GM12873 (cell line): ENCODE results near the gene DTD1.

Experiments
- TF ChIP-seq, protein P1 (sequence below): IDR thresholded peaks from 2 replicates; pipeline ENCODE4 v1.5.1; 2012; ENCODE audit warnings: low read depth, mild to moderate bottlenecking, moderate library complexity, low read length, control low read depth; ENCODE audit not compliant: insufficient read depth; ENCODE audit errors: missing control alignments

The DTD1 gene, protein sequence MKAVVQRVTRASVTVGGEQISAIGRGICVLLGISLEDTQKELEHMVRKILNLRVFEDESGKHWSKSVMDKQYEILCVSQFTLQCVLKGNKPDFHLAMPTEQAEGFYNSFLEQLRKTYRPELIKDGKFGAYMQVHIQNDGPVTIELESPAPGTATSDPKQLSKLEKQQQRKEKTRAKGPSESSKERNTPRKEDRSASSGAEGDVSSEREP

DNA sequence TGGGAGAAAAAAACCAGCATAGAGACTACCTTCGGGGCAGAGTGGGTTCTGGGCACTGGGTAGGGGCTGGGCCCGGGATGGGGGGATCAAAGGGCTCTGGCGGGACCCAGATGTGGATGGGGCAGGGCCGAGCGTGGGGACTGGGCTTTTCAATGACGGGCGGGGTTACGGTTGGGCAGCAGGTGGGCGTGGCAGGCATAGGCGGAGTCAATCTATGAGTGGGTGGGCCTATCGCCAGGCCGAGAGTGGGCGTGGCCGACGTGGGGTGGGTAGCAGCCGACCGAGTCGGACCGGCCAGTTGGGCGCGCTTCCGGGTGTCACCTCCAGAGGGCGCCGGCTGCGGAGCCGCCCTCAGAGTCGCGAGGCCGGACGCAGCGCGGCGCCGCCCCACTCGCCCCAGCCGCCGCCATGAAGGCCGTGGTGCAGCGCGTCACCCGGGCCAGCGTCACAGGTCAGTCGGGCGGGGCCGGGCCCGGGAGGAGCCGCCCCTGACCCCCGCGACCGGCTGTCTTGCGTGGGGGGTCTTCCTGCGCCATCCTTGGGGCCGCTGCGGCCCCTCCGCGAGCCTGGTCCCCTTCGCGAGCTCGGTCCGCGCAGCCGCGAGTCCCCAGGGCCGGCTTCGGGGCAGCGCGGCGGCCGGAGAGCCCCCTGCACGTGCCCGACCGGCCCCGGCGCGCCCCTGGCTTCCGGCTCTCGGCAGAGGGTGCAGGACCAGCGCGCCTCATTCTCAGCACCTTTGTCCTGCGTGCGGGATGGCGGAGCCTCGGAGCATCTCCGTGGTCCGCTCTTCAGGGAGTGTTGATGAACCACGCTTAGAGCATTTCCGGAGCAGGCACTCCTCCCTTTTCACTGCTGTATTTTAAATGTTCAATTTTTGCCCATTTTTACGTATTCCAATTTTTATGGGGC, at the start of gene DTD1:
Gene DTD1, plus strand, starts transcription at position 390 of the 909 bp plus-strand sequence. Its CDS starts 19 bp downstream, at position 409.
- TF ChIP-seq, protein P1, sequence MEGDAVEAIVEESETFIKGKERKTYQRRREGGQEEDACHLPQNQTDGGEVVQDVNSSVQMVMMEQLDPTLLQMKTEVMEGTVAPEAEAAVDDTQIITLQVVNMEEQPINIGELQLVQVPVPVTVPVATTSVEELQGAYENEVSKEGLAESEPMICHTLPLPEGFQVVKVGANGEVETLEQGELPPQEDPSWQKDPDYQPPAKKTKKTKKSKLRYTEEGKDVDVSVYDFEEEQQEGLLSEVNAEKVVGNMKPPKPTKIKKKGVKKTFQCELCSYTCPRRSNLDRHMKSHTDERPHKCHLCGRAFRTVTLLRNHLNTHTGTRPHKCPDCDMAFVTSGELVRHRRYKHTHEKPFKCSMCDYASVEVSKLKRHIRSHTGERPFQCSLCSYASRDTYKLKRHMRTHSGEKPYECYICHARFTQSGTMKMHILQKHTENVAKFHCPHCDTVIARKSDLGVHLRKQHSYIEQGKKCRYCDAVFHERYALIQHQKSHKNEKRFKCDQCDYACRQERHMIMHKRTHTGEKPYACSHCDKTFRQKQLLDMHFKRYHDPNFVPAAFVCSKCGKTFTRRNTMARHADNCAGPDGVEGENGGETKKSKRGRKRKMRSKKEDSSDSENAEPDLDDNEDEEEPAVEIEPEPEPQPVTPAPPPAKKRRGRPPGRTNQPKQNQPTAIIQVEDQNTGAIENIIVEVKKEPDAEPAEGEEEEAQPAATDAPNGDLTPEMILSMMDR: peak; percentile 76

DNA sequence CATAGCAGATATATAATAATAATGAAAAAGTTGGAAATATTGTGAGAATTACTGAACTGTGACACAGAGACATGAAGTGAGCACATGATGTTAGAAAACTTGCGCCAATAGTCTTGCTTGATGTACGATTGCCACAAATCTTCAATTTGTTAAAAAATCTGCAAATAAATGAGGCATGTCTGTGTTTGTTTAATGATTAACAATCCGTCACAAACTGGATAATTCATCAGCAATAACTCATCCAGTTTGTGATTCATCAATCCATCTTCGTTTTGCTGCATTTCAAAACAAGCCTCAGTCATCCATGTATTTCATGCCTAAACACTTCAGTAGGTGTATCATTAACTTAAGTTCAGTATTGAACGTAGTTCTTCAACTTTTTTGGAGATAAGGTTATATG, 46.1 kb upstream of the DTD1 start:
- TF ChIP-seq, protein P1: no peak

DNA sequence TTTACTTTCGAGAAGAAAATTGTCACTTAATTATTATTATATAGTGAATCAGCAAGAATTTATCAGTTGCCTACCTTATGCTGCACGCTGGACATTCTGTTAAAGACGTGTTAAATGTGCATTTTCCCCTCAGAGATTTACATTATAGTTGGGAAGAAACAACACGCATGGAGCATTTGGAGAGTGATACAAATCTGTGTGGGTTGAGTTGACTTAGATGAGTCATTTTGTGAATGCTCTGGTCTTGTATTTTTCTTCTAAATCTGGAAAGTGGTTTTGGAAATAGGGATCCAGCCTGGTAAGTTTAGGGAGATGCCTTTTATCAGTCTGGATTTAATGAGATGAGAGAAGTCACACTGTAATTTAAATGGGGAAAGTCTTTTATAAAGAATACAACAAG, 44.6 kb upstream of the DTD1 start:
- TF ChIP-seq, protein P1: no peak

DNA sequence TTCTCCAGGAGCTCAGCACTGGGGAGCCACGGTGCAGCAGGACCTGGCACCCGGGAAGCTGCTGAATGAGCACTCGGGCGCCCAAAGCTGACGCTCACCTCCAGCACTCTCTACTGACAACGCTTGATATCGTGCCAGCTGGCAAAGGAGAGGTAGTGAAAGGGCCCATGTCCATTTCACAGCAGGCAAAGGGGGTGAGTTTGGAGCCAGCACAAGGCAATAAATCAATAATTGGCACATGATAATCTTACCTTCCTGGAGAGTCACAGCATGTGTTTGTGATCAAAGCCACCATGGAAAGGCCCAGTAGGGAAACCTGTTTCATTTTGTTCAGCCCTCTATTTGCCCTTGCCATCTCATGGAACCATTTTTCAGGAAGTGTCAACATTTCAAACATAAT, 43.9 kb upstream of the DTD1 start:
- TF ChIP-seq, protein P1: no peak

DNA sequence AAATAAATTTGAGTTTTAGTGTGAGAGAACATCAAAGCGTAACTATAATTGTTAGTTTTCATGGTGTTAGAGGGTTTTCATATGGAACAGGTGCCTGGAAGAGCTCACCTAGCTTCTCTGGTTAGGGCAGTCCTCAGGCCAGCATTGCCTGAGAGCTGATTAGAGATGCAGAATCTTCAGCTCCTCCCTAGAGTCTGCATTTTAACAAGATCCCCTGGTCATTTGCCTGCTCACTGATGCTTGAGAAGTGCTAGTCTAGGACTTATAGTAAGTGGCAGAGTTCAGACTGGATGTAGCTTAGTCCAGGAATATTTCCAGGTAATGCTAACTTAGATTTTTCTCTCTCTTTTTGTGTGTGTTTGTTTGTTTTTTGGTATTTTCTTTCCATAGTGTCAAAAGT, 42.3 kb upstream of the DTD1 start:
- TF ChIP-seq, protein P1: no peak

DNA sequence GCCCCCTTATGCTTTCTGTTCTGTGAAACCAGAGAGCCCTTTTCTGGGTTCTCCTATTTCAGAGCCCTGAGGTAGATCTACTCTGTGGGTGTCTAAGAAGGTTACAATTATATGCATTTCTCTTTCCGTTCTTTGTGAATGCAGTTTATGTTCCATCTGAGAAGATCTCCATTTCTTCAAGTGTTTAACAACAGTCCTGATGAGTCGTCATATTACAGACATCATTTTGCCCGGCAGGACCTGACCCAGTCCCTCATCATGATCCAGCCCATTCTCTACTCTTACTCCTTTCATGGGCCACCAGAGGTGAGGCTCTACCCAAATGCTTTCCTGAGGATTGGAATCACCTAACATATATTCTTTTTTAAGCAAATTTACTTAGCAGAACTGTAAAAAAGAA, 39.4 kb upstream of the DTD1 start:
- TF ChIP-seq, protein P1: no peak

DNA sequence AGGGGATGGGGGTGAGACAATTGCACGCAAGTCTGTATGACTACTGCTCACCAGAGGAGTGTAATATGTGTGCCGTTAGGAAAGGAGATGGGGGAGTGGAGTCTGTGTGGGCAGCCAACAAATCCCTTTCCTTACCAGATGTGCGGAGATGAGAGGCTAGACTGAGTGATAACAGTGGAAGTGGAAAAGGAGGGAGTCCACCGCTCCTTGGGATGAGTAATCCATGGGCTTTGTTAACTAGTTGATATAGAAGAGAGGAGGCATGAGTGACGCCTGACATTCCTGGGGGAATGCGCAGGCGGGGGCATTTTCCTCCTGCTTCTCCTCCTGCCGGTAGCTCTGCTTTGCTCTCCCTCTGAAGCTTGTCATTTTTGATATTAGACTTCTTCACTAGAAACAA, 34.1 kb upstream of the DTD1 start:
- TF ChIP-seq, protein P1: no peak
